Trophoblast cell (in vitro differentiated cells and primary cell): ENCODE measurements around the gene COL4A2.
A peak's percentile ranks its signal among the peaks of the same experiment; 100 is the strongest.

ENCODE experiments used
- DNase-seq, 2 donors: peaks; one replicate each; pipeline ENCODE4 v3.0.0-alpha.2; 2016
- H2AFZ ChIP-seq: 2 replicates; pipeline ENCODE4 v1.6.1; 2013; ENCODE audit warnings: low read length, moderate library complexity, mild to moderate bottlenecking; ENCODE audit not compliant: insufficient read depth, poor library complexity
- H2AK5ac ChIP-seq: 2 replicates; pipeline ENCODE4 v1.6.1; 2013; ENCODE audit warnings: mild to moderate bottlenecking, low read length
- H2BK120ac ChIP-seq: 2 replicates; pipeline ENCODE4 v1.6.1; 2013; ENCODE audit warnings: low read length, mild to moderate bottlenecking, moderate library complexity; ENCODE audit not compliant: insufficient read depth, poor library complexity
- H2BK12ac ChIP-seq: 2 replicates; pipeline ENCODE4 v1.6.1; 2013; ENCODE audit warnings: mild to moderate bottlenecking, low read length, moderate library complexity
- H2BK5ac ChIP-seq: 2 replicates; pipeline ENCODE4 v1.6.1; 2013; ENCODE audit warnings: low read length, low read depth, moderate library complexity, mild to moderate bottlenecking; ENCODE audit not compliant: poor library complexity
- H3K14ac ChIP-seq: 2 replicates; pipeline ENCODE4 v1.6.1; 2013; ENCODE audit warnings: mild to moderate bottlenecking, low read length
- H3K18ac ChIP-seq: 2 replicates; pipeline ENCODE4 v1.6.1; 2013; ENCODE audit warnings: mild to moderate bottlenecking, low read length
- H3K23ac ChIP-seq: 2 replicates; pipeline ENCODE4 v1.6.1; 2013; ENCODE audit warnings: low read length
- H3K27ac ChIP-seq: 2 replicates; pipeline ENCODE4 v1.5.1; 2013; ENCODE audit warnings: low read depth, mild to moderate bottlenecking, inconsistent platforms, low read length, moderate library complexity
- H3K27me3 ChIP-seq: 2 replicates; pipeline ENCODE4 v1.6.1; 2013; ENCODE audit warnings: inconsistent platforms, mild to moderate bottlenecking, low read length, moderate library complexity; ENCODE audit not compliant: insufficient read depth
- H3K36me3 ChIP-seq, 2 experiments: 1 replicate in 1 of 2; 2 replicates in 1 of 2; pipeline ENCODE4 v1.6.1; 2013; ENCODE audit warnings: low read length in 2 of 2, mild to moderate bottlenecking in 2 of 2, moderate library complexity in 1 of 2; ENCODE audit not compliant: insufficient read depth in 2 of 2, control insufficient read depth in 1 of 2
- H3K4ac ChIP-seq: 2 replicates; pipeline ENCODE4 v1.6.1; 2013; ENCODE audit warnings: low read depth, mild to moderate bottlenecking, low read length, moderate library complexity
- H3K4me1 ChIP-seq, 2 experiments: 1 replicate in 1 of 2; 2 replicates in 1 of 2; pipeline ENCODE4 v1.6.1; 2013; ENCODE audit warnings: low read length in 2 of 2, mild to moderate bottlenecking in 2 of 2, moderate library complexity in 1 of 2; ENCODE audit not compliant: insufficient read depth in 2 of 2, control insufficient read depth in 1 of 2
- H3K4me2 ChIP-seq: 2 replicates; pipeline ENCODE4 v1.6.1; 2013; ENCODE audit warnings: inconsistent platforms, mild to moderate bottlenecking, low read length, moderate library complexity
- H3K4me3 ChIP-seq: 2 replicates; pipeline ENCODE4 v1.5.1; 2013; ENCODE audit warnings: mild to moderate bottlenecking, low read depth, low read length, inconsistent platforms
- H3K79me1 ChIP-seq: one replicate; pipeline ENCODE4 v1.6.1; 2013; ENCODE audit warnings: low read length
- H3K79me2 ChIP-seq: 2 replicates; pipeline ENCODE4 v1.6.1; 2013; ENCODE audit warnings: low read length, mild to moderate bottlenecking; ENCODE audit not compliant: control insufficient read depth, insufficient read depth, poor library complexity
- H3K9ac ChIP-seq: 2 replicates; pipeline ENCODE4 v1.6.1; 2013; ENCODE audit warnings: mild to moderate bottlenecking, low read length
- H3K9me3 ChIP-seq: 2 replicates; pipeline ENCODE4 v1.6.1; 2013; ENCODE audit warnings: low read depth, mild to moderate bottlenecking, control low read depth, inconsistent platforms, low read length; ENCODE audit not compliant: insufficient read depth
- H4K12ac ChIP-seq: 2 replicates; pipeline ENCODE4 v1.6.1; 2013; ENCODE audit warnings: low read depth, mild to moderate bottlenecking, low read length, moderate library complexity
- H4K8ac ChIP-seq: 2 replicates; pipeline ENCODE4 v1.6.1; 2013; ENCODE audit warnings: low read depth, mild to moderate bottlenecking, low read length, moderate library complexity
- H4K91ac ChIP-seq: one replicate; pipeline ENCODE4 v1.6.1; 2013; ENCODE audit warnings: low read depth, mild to moderate bottlenecking, low read length, moderate library complexity
- WGBS: extraction: QIAGEN DNeasy Blood & Tissue Kit; methylation state at CpG from one replicate; pipeline ENCODE4 v1.1.7; 2013; ENCODE audit warnings: missing lambda C conversion rate; ENCODE audit not compliant: insufficient read length, insufficient coverage; ENCODE audit errors: extremely low coverage; 5-methylcytosine and 5-hydroxymethylcytosine counted together

COL4A2 gene

GRCh38 chr13:110381029-110381360 is 73.9 kb downstream of the COL4A2 start:
- Histone ChIP-seq H2BK5ac (no peak overlapping the region), H4K91ac (no peak overlapping the region), H3K79me2 (no peaks in the 10 kb centered on the region), H2AK5ac (peak overlapping the region; percentile 78), H2BK12ac (peak overlapping the region; percentile 28), H3K18ac (peak overlapping the region; percentile 84), H3K9me3 (peaks cover 6% of the 10 kb centered on the region), H2AFZ (no peak overlapping the region), H3K36me3 (peaks cover 22 to 31% of the 10 kb centered on the region in 2 experiments), H3K14ac (peak overlapping the region; percentile 46), H3K79me1 (peaks cover 8% of the 10 kb centered on the region), H3K4ac (no peak overlapping the region), H3K9ac (no peak overlapping the region), H4K8ac (no peak overlapping the region), H3K4me2 (no peak overlapping the region), H3K27me3 (no peaks in the 10 kb centered on the region), H3K23ac (no peak overlapping the region), H2BK120ac (no peak overlapping the region), H3K4me1 (peaks cover 10 to 17% of the 10 kb centered on the region in 2 experiments), H3K27ac (no peak overlapping the region), H3K4me3 (no peak overlapping the region), H4K12ac (no peak overlapping the region)
- no peak for DNase-seq
- no CpG with 5 or more reads among the region's 12 CpGs for WGBS

GRCh38 chr13:110382229-110382628 is 75.1 kb downstream of the COL4A2 start:
- Histone ChIP-seq H3K36me3 (peaks cover 21 to 30% of the 10 kb centered on the region in 2 experiments), H3K27me3 (no peaks in the 10 kb centered on the region), H4K12ac (no peak overlapping the region), H2BK120ac (no peak overlapping the region), H3K9ac (no peak overlapping the region), H3K4ac (no peak overlapping the region), H2BK5ac (no peak overlapping the region), H3K23ac (no peak overlapping the region), H3K79me1 (peaks cover 9% of the 10 kb centered on the region), H2AFZ (no peak overlapping the region), H4K91ac (no peak overlapping the region), H3K79me2 (peaks cover under 1% of the 10 kb centered on the region), H3K4me3 (no peak overlapping the region), H3K27ac (no peak overlapping the region), H4K8ac (no peak overlapping the region), H3K9me3 (peaks cover 6% of the 10 kb centered on the region), H3K4me2 (no peak overlapping the region), H3K4me1 (peaks cover 11 to 17% of the 10 kb centered on the region in 2 experiments), H3K14ac (no peak overlapping the region), H2BK12ac (no peak overlapping the region), H2AK5ac (no peak overlapping the region), H3K18ac (no peak overlapping the region)
- peak; percentile 34 to 55 for DNase-seq
- WGBS: no CpG with 5 or more reads among the region's 3 CpGs

- H2BK5ac ChIP-seq: no peak overlapping the region
- H3K14ac ChIP-seq: no peak overlapping the region
- H3K79me2 ChIP-seq: peaks cover 5% of the 10 kb centered on the region
- no peak overlapping the region for H3K27ac ChIP-seq
- no peak overlapping the region for H2BK120ac ChIP-seq
- H3K4me1 ChIP-seq: peaks cover 17 to 21% of the 10 kb centered on the region in 2 experiments
- H3K23ac ChIP-seq: no peak overlapping the region
- peaks cover 22 to 28% of the 10 kb centered on the region in 2 experiments for H3K36me3 ChIP-seq
- H3K4me3 ChIP-seq: no peak overlapping the region
- no peak overlapping the region for H2AK5ac ChIP-seq
- H3K18ac ChIP-seq: no peak overlapping the region
- H3K79me1 ChIP-seq: peaks cover 15% of the 10 kb centered on the region
- H3K4me2 ChIP-seq: no peak overlapping the region
- H2AFZ ChIP-seq: no peak overlapping the region
- WGBS: no CpG with 5 or more reads among the region's 4 CpGs
- no peak for DNase-seq
- H3K9ac ChIP-seq: no peak overlapping the region
- H3K4ac ChIP-seq: no peak overlapping the region
- H4K12ac ChIP-seq: no peak overlapping the region
- H3K9me3 ChIP-seq: peaks cover 6% of the 10 kb centered on the region
- H4K91ac ChIP-seq: no peak overlapping the region
- no peak overlapping the region for H2BK12ac ChIP-seq
- no peaks in the 10 kb centered on the region for H3K27me3 ChIP-seq
- H4K8ac ChIP-seq: no peak overlapping the region
These were observed 75.7 kb downstream of the COL4A2 start for GRCh38 chr13:110382830-110383229.

- no CpG with 5 or more reads among the region's 25 CpGs for WGBS
- peak overlapping the region; percentile 89 for H2BK5ac ChIP-seq
- H3K4ac ChIP-seq: peak overlapping the region; percentile 22
- peaks cover 8% of the 10 kb centered on the region for H3K9me3 ChIP-seq
- H3K79me1 ChIP-seq: peaks cover 44% of the 10 kb centered on the region
- H3K9ac ChIP-seq: peak overlapping the region; percentile 16
- H3K27me3 ChIP-seq: no peaks in the 10 kb centered on the region
- H3K36me3 ChIP-seq: peaks cover 18% of the 10 kb centered on the region in 2 experiments
- H3K27ac ChIP-seq: peak overlapping the region; percentile 88
- H2AK5ac ChIP-seq: peak overlapping the region; percentile 75
- H3K14ac ChIP-seq: peak overlapping the region; percentile 63
- peaks cover 34 to 38% of the 10 kb centered on the region in 2 experiments for H3K4me1 ChIP-seq
- no peak overlapping the region for H3K23ac ChIP-seq
- H4K91ac ChIP-seq: peak overlapping the region; percentile 86
- peak; percentile 61 to 72 for DNase-seq
- peak overlapping the region; percentile 85 for H2BK120ac ChIP-seq
- no peak overlapping the region for H3K4me3 ChIP-seq
- peak overlapping the region; percentile 88 for H3K18ac ChIP-seq
- H3K4me2 ChIP-seq: no peak overlapping the region
- H4K8ac ChIP-seq: peak overlapping the region; percentile 89
- no peak overlapping the region for H2AFZ ChIP-seq
- H3K79me2 ChIP-seq: peaks cover 15% of the 10 kb centered on the region
- peak overlapping the region; percentile 32 for H4K12ac ChIP-seq
- H2BK12ac ChIP-seq: peak overlapping the region; percentile 93
These were observed 80.5 kb downstream of the COL4A2 start for GRCh38 chr13:110387451-110388107.
